ENCODE measurements around the gene HMOX1.
"Not testable (repeated sequence)": the region's sequence is repeated elsewhere in the genome, so short reads cannot be mapped to it uniquely, and the experiment has no call there.

HMOX1 gene

DNA sequence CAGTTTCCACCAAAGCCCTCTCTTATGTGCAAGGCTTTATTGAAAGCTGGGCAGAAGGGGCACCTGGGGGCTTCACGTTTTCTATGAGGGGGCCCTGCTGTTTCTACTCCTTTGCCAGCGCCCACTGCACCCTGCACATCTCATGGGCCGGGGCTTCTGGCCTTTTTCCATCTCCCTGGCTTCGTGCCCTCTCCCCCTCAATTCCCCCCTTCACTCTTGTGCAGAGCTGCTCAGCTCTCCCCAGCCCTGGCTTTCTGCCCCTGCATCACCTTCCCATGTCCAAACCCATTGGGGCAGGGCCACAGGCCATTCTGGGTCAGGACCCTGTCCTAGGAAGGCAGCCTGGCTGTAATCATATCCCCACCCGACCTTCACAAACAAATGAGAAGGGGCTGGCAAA, 55.5 kb downstream of the HMOX1 start:
- H3K36me3 ChIP-seq (ENCODE audit: low read length), result peaks cover 7% of the 10 kb centered on the region; the same call in 1 of the 2 replicates
- H4K20me1 ChIP-seq (ENCODE audit: low read depth, low read length), result no peaks in the 10 kb centered on the region
- no peak overlapping the region for H3K9ac ChIP-seq (ENCODE audit: low read length)
- H3K4me2 ChIP-seq (ENCODE audit: low read depth, low read length, poor library complexity, severe bottlenecking), result no peak overlapping the region
- H3K27ac ChIP-seq (ENCODE audit: low read depth, low read length), result no peak overlapping the region
- no peaks in the 10 kb centered on the region for H3K9me3 ChIP-seq (ENCODE audit: insufficient read depth, low read length)
- H3K79me2 ChIP-seq (ENCODE audit: insufficient read depth, low read length), result no peaks in the 10 kb centered on the region
- H3K4me3 ChIP-seq (ENCODE audit: insufficient read depth, low read length, poor library complexity, severe bottlenecking), result no peak overlapping the region
- no peaks in the 10 kb centered on the region for H3K27me3 ChIP-seq (ENCODE audit: low read length)
- no peaks in the 10 kb centered on the region for H3K9me2 ChIP-seq (replicated peaks; ENCODE audit: insufficient read depth, low read length)
- no peak overlapping the region for H2AFZ ChIP-seq (ENCODE audit: low read depth, low read length, severe bottlenecking)
- TF ChIP-seq CTCF (IDR thresholded peaks at IDR 0.05; ENCODE audit: insufficient read depth, low read length, poor library complexity, severe bottlenecking) (no peak), EZH2phosphoT487 (conservative IDR thresholded peaks at IDR 0.05; ENCODE audit: low read length) (no peak)
- H3F3A ChIP-seq (ENCODE audit: insufficient read depth), result no peaks in the 10 kb centered on the region; the same call in 1 of the 2 replicates

DNA sequence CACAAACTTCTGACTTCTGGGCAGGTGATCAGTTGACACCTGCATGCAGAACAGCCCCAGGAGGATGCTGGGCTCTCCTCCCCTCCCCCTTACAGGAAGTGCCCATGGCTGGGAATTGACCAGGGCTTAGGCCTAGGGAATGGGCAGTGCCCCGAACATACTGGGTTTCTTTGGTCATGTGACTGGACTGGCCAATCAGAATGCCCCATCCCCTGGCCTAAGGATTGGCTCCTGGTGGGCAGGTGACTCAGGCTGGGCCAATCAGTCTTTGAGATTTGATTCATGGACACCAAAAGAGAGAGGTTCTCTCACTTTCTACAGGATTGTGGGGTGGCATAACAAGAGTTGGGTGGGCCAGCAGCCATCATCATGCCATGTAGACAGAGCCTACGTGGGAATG, 56.2 kb downstream of the HMOX1 start:
- Histone ChIP-seq H3K4me3 (ENCODE audit: insufficient read depth, low read length, poor library complexity, severe bottlenecking) (no peak overlapping the region), H3K9me2 (replicated peaks; ENCODE audit: insufficient read depth, low read length) (no peaks in the 10 kb centered on the region), H3K4me2 (ENCODE audit: low read depth, low read length, poor library complexity, severe bottlenecking) (no peak overlapping the region), H3K27ac (ENCODE audit: low read depth, low read length) (no peak overlapping the region), H3K27me3 (ENCODE audit: low read length) (no peaks in the 10 kb centered on the region), H4K20me1 (ENCODE audit: low read depth, low read length) (no peaks in the 10 kb centered on the region), H3K9ac (ENCODE audit: low read length) (no peak overlapping the region), H3K36me3 (ENCODE audit: low read length) (peaks cover 6% of the 10 kb centered on the region; the same call in 1 of the 2 replicates), H3K79me2 (ENCODE audit: insufficient read depth, low read length) (no peaks in the 10 kb centered on the region), H3K9me3 (ENCODE audit: insufficient read depth, low read length) (no peaks in the 10 kb centered on the region), H2AFZ (ENCODE audit: low read depth, low read length, severe bottlenecking) (no peak overlapping the region), H3F3A (ENCODE audit: insufficient read depth) (no peaks in the 10 kb centered on the region; the same call in 1 of the 2 replicates)
- no peak for TF ChIP-seq CTCF (IDR thresholded peaks at IDR 0.05; ENCODE audit: insufficient read depth, low read length, poor library complexity, severe bottlenecking)
- TF ChIP-seq EZH2phosphoT487 (conservative IDR thresholded peaks at IDR 0.05; ENCODE audit: low read length), result no peak

DNA sequence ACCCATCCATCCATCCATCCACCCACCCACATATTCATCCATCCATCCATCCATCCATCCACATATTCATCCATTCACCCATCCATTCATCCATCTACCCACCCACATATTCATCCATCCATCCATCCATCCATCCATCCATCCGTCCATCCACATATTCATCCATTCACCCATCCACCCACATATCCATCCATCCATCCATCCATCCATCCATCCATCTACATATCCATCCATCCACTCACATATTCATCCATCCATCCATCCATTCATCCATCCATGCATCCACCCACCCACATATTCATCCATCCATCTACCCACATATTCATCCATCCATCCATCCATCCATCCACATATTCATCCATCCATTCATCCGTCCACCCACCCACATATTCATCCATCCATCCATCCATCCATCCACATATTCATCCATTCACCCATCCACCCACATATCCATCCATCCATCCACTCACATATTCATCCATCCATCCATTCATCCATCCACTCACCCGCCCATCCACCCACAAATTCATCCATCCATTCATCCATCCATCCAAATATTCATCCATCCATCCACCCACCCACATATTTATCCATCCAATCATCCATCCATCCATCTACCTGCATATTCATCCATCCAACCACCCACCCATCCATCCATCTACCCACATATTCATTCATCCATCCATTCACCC, 57.9 kb downstream of the HMOX1 start:
- not testable (repeated sequence) for H3K79me2 ChIP-seq (ENCODE audit: insufficient read depth, low read length); H3K4me3 ChIP-seq (ENCODE audit: insufficient read depth, low read length, poor library complexity, severe bottlenecking); H3K4me2 ChIP-seq (ENCODE audit: low read depth, low read length, poor library complexity, severe bottlenecking); H3K27ac ChIP-seq (ENCODE audit: low read depth, low read length); H3K36me3 ChIP-seq (ENCODE audit: low read length); H3K9me3 ChIP-seq (ENCODE audit: insufficient read depth, low read length); H3K9ac ChIP-seq (ENCODE audit: low read length); H4K20me1 ChIP-seq (ENCODE audit: low read depth, low read length); H3F3A ChIP-seq (ENCODE audit: insufficient read depth); H3K9me2 ChIP-seq (replicated peaks; ENCODE audit: insufficient read depth, low read length); H2AFZ ChIP-seq (ENCODE audit: low read depth, low read length, severe bottlenecking); H3K27me3 ChIP-seq (ENCODE audit: low read length)

- Histone ChIP-seq H3K9ac (ENCODE audit: low read length) (no peak overlapping the region), H3K9me3 (ENCODE audit: insufficient read depth, low read length) (no peaks in the 10 kb centered on the region), H3K4me2 (ENCODE audit: low read depth, low read length, poor library complexity, severe bottlenecking) (no peak overlapping the region), H3K36me3 (ENCODE audit: low read length) (no peaks in the 10 kb centered on the region), H2AFZ (ENCODE audit: low read depth, low read length, severe bottlenecking) (no peak overlapping the region), H3F3A (ENCODE audit: insufficient read depth) (no peaks in the 10 kb centered on the region; the same call in 1 of the 2 replicates), H3K9me2 (replicated peaks; ENCODE audit: insufficient read depth, low read length) (no peaks in the 10 kb centered on the region), H3K4me3 (ENCODE audit: insufficient read depth, low read length, poor library complexity, severe bottlenecking) (no peak overlapping the region), H3K27me3 (ENCODE audit: low read length) (no peaks in the 10 kb centered on the region), H4K20me1 (ENCODE audit: low read depth, low read length) (no peaks in the 10 kb centered on the region), H3K27ac (ENCODE audit: low read depth, low read length) (no peak overlapping the region), H3K79me2 (ENCODE audit: insufficient read depth, low read length) (no peaks in the 10 kb centered on the region)
- TF ChIP-seq EZH2phosphoT487 (conservative IDR thresholded peaks at IDR 0.05; ENCODE audit: low read length) (no peak), CTCF (IDR thresholded peaks at IDR 0.05; ENCODE audit: insufficient read depth, low read length, poor library complexity, severe bottlenecking) (no peak)
Observed at GRCh38 chr22:35439365-35439717, 58.4 kb downstream of the HMOX1 start.
